Measurements from ENCODE around the gene RAMP3. TPM values are rescaled to one million over a fixed set of nuclear protein-coding genes. Genes with fewer than 3 reads are reported as not detected.

RAMP3 gene
- total RNA-seq, 4 donors from 2014 or later = 31.6 to 117 (median 112) TPM

- no peak for DNase-seq (ENCODE audit: low spot score in 2 of 2)
- Histone ChIP-seq H3K4me3 (no peak overlapping the region), H3K4me1 (no peaks in the 10 kb centered on the region), H3K9me3 (no peaks in the 10 kb centered on the region), H3K27ac (no peak overlapping the region), H3K27me3 (no peaks in the 10 kb centered on the region), H3K36me3 (no peaks in the 10 kb centered on the region)
- TF ChIP-seq CTCF (IDR thresholded peaks at IDR 0.05) (no peak), POLR2A (IDR thresholded peaks at IDR 0.05) (no peak), EP300 (IDR thresholded peaks at IDR 0.05) (no peak)
- 82 to 86% methylated on average over 3 of the region's 3 CpGs for WGBS, 2 donors
Measured at GRCh38 chr7:45119550-45119949, 38.0 kb upstream of the RAMP3 start.

GRCh38 chr7:45122975-45123860 lies 34.4 kb upstream of the RAMP3 start:
- Histone ChIP-seq H3K4me3 (no peak overlapping the region), H3K9me3 (no peaks in the 10 kb centered on the region), H3K4me1 (no peaks in the 10 kb centered on the region), H3K36me3 (no peaks in the 10 kb centered on the region), H3K27ac (no peak overlapping the region), H3K27me3 (no peaks in the 10 kb centered on the region)
- WGBS, 2 donors = 75 to 78% methylated on average over 15 to 16 of the region's 16 CpGs
- DNase-seq (ENCODE audit: low spot score in 2 of 2) = no peak
- TF ChIP-seq EP300 (IDR thresholded peaks at IDR 0.05) = no peak
- no peak for TF ChIP-seq POLR2A (IDR thresholded peaks at IDR 0.05)

GRCh38 chr7:45123913-45124710 lies 33.5 kb upstream of the RAMP3 start:
- Histone ChIP-seq H3K4me1 (no peaks in the 10 kb centered on the region), H3K4me3 (no peak overlapping the region), H3K27me3 (no peaks in the 10 kb centered on the region), H3K36me3 (no peaks in the 10 kb centered on the region), H3K9me3 (no peaks in the 10 kb centered on the region), H3K27ac (no peak overlapping the region)
- WGBS, 2 donors = 49 to 61% methylated on average over 11 to 12 of the region's 12 CpGs
- no peak for DNase-seq (ENCODE audit: low spot score in 2 of 2)
- TF ChIP-seq POLR2A (IDR thresholded peaks at IDR 0.05) = no peak

- 88 to 89% methylated on average over 11 of the region's 11 CpGs for WGBS, 2 donors
- H3K27ac ChIP-seq = no peak overlapping the region
- no peak overlapping the region for H3K4me3 ChIP-seq
- no peak for DNase-seq (ENCODE audit: low spot score in 2 of 2)
- no peaks in the 10 kb centered on the region for H3K4me1 ChIP-seq
- no peaks in the 10 kb centered on the region for H3K36me3 ChIP-seq
- H3K27me3 ChIP-seq = no peaks in the 10 kb centered on the region
- H3K9me3 ChIP-seq = no peaks in the 10 kb centered on the region
- TF ChIP-seq CTCF (IDR thresholded peaks at IDR 0.05) (no peak), POLR2A (IDR thresholded peaks at IDR 0.05) (no peak), EP300 (IDR thresholded peaks at IDR 0.05) (no peak)
Measured at GRCh38 chr7:45125193-45125904, 32.2 kb upstream of the RAMP3 start.

GRCh38 chr7:45126201-45126600 lies 31.4 kb upstream of the RAMP3 start:
- 69 to 70% methylated on average over 6 of the region's 6 CpGs for WGBS, 2 donors
- H3K9me3 ChIP-seq = no peaks in the 10 kb centered on the region
- no peaks in the 10 kb centered on the region for H3K27me3 ChIP-seq
- no peak overlapping the region for H3K27ac ChIP-seq
- TF ChIP-seq EP300 (IDR thresholded peaks at IDR 0.05) = no peak
- TF ChIP-seq CTCF (IDR thresholded peaks at IDR 0.05) = no peak
- no peak for TF ChIP-seq POLR2A (IDR thresholded peaks at IDR 0.05)
- no peak for DNase-seq (ENCODE audit: low spot score in 2 of 2)
- H3K4me3 ChIP-seq = no peak overlapping the region
- no peaks in the 10 kb centered on the region for H3K4me1 ChIP-seq
- no peaks in the 10 kb centered on the region for H3K36me3 ChIP-seq

Data from tibial nerve (tissue), 4 donors.